ENCODE data around the gene REELD1.

DNA sequence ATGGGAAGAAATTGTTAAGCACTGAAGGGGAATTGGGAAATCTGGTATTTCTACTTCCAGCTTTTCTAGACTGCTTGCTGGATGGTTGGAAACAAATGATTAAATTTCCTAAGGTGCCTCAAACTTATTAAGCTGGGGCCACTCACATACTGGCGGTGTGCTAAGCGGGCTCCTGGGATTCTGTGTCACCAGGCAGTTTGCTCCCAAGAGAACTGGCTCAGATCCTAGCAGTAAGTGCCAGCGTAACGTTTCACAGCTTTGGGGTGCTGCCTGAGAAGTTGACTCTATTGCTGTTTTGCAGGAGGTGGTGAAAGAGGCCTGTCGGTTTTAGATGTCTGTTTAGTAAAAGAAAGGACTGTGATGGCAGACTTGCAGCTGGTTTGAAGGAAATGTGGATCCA is 6.9 kb upstream of the REELD1 start:
- TF ChIP-seq, protein P1, sequence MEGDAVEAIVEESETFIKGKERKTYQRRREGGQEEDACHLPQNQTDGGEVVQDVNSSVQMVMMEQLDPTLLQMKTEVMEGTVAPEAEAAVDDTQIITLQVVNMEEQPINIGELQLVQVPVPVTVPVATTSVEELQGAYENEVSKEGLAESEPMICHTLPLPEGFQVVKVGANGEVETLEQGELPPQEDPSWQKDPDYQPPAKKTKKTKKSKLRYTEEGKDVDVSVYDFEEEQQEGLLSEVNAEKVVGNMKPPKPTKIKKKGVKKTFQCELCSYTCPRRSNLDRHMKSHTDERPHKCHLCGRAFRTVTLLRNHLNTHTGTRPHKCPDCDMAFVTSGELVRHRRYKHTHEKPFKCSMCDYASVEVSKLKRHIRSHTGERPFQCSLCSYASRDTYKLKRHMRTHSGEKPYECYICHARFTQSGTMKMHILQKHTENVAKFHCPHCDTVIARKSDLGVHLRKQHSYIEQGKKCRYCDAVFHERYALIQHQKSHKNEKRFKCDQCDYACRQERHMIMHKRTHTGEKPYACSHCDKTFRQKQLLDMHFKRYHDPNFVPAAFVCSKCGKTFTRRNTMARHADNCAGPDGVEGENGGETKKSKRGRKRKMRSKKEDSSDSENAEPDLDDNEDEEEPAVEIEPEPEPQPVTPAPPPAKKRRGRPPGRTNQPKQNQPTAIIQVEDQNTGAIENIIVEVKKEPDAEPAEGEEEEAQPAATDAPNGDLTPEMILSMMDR (IDR thresholded peaks at IDR 0.05; ENCODE audit: low read depth, low read length, missing input control), result no peak
- TF ChIP-seq RAD21 (IDR thresholded peaks at IDR 0.05) (no peak), SP1 (IDR thresholded peaks at IDR 0.05) (no peak), TAF1 (conservative IDR thresholded peaks at IDR 0.05) (no peak), NR2F2 (IDR thresholded peaks at IDR 0.05) (no peak), YY1 (IDR thresholded peaks at IDR 0.05) (no peak)
- TF ChIP-seq, protein P2, sequence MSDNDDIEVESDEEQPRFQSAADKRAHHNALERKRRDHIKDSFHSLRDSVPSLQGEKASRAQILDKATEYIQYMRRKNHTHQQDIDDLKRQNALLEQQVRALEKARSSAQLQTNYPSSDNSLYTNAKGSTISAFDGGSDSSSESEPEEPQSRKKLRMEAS (IDR thresholded peaks at IDR 0.05), result no peak

All from liver (tissue), 3 donors.